Measurements from ENCODE around the gene TMEM203. TPM values are rescaled to one million over a fixed set of nuclear protein-coding genes. Genes with fewer than 3 reads are reported as not detected.

The TMEM203 gene
- total and polyA plus RNA-seq, 4 donors, result 21.5 to 27.5 (median 25.8) TPM

DNA sequence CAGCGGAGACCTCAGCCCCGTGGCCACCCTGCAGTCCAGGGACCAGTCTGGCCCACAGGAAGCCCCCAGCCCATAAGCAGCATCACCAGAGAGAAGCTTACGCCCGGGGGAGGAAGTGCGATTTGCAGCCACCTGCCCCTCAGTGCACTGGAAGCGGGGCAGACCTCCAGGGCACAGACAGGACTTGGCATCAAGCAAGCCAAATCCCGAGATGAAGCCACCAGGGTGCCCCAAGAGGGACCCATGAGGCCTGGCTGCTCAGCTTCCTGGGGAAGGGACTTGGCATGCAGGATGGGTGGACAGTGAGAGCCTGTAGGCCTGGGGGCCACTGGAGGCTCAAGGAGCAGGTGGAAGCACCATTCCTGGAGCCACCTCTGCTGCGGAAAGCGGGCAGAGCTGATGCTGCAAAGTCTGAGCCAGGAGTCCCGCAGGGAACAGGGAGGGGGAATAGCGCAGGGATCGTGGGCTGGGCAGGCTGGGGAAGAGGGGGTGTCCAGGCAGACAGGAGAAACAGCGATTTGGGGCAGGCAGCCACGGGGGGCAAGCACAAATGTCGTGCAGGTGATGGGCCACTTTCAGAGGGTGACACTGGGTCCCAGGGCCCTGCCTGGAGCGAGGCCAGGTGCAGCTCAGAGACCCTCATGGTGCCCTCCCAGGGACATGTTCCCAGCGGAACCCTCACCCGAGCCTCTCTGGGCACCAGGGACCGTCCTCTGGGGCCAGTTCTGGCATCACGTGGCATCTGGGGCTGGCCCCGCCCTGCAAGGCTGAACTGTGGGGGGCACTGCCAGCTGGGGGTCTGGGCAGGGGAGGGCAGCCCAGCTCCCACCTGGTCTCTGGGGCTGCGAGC is 38.8 kb downstream of the TMEM203 start:
- Histone ChIP-seq H3K27ac (ENCODE audit: low read depth in 1 of 2, low read length in 2 of 2) (no peak overlapping the region), H3K27me3 (ENCODE audit: control insufficient read depth in 1 of 2, insufficient read depth in 2 of 2, low read length in 1 of 2) (peaks cover 0 to 2% of the 10 kb centered on the region in 2 donors), H3K4me1 (ENCODE audit: control insufficient read depth in 1 of 2, insufficient read depth in 2 of 2, low read length in 2 of 2) (no peaks in the 10 kb centered on the region), H3K4me3 (ENCODE audit: low read length in 2 of 2) (no peak overlapping the region), H3K9me3 (ENCODE audit: control insufficient read depth, low read length) (no peaks in the 10 kb centered on the region), H3K36me3 (ENCODE audit: control insufficient read depth in 1 of 2, insufficient read depth in 2 of 2, low read length in 1 of 2) (no peaks in the 10 kb centered on the region)
- intact Hi-C loops (cut with DNase I), result no loop called here
- no peak for DNase-seq
- no peak for ATAC-seq (ENCODE audit: low FRiP score)
- WGBS, 2 donors, result 63 to 74% methylated on average over 19 to 22 of the region's 22 CpGs

- intact Hi-C loops (cut with DNase I), result no loop called here
- ATAC-seq (ENCODE audit: low FRiP score), result no peak
- Histone ChIP-seq H3K9me3 (ENCODE audit: control insufficient read depth, low read length) (no peaks in the 10 kb centered on the region), H3K4me3 (ENCODE audit: low read length in 2 of 2) (no peak overlapping the region), H3K36me3 (ENCODE audit: control insufficient read depth in 1 of 2, insufficient read depth in 2 of 2, low read length in 1 of 2) (no peaks in the 10 kb centered on the region), H3K27ac (ENCODE audit: low read depth in 1 of 2, low read length in 2 of 2) (no peak overlapping the region), H3K4me1 (ENCODE audit: control insufficient read depth in 1 of 2, insufficient read depth in 2 of 2, low read length in 2 of 2) (no peaks in the 10 kb centered on the region), H3K27me3 (ENCODE audit: control insufficient read depth in 1 of 2, insufficient read depth in 2 of 2, low read length in 1 of 2) (peaks cover 0 to 2% of the 10 kb centered on the region in 2 donors)
- 77 to 80% methylated on average over 25 to 32 of the region's 32 CpGs for WGBS, 2 donors
- no peak for DNase-seq
Measured at GRCh38 chr9:137165250-137165836, 40.1 kb downstream of the TMEM203 start.

- 57 to 64% methylated on average over 34 of the region's 34 CpGs for WGBS, 2 donors
- no peak overlapping the region for H3K4me3 ChIP-seq (ENCODE audit: low read length in 2 of 2)
- DNase-seq (no peak), ATAC-seq (ENCODE audit: low FRiP score) (no peak)
- no peak overlapping the region for H3K27ac ChIP-seq (ENCODE audit: low read depth in 1 of 2, low read length in 2 of 2)
- intact Hi-C loops (cut with DNase I), result no loop called here
- no peaks in the 10 kb centered on the region for H3K4me1 ChIP-seq (ENCODE audit: control insufficient read depth in 1 of 2, insufficient read depth in 2 of 2, low read length in 2 of 2)
- H3K27me3 ChIP-seq (ENCODE audit: control insufficient read depth in 1 of 2, insufficient read depth in 2 of 2, low read length in 1 of 2), result peaks cover 0 to 2% of the 10 kb centered on the region in 2 donors
- no peaks in the 10 kb centered on the region for H3K36me3 ChIP-seq (ENCODE audit: control insufficient read depth in 1 of 2, insufficient read depth in 2 of 2, low read length in 1 of 2)
- no peaks in the 10 kb centered on the region for H3K9me3 ChIP-seq (ENCODE audit: control insufficient read depth, low read length)
Measured at GRCh38 chr9:137164370-137165249, 40.8 kb downstream of the TMEM203 start.

GRCh38 chr9:137163805-137164204 is 41.6 kb downstream of the TMEM203 start:
- 81 to 82% methylated on average over 22 of the region's 22 CpGs for WGBS, 2 donors
- H3K27me3 ChIP-seq (ENCODE audit: control insufficient read depth in 1 of 2, insufficient read depth in 2 of 2, low read length in 1 of 2), result peaks cover 0 to 2% of the 10 kb centered on the region in 2 donors

DNA sequence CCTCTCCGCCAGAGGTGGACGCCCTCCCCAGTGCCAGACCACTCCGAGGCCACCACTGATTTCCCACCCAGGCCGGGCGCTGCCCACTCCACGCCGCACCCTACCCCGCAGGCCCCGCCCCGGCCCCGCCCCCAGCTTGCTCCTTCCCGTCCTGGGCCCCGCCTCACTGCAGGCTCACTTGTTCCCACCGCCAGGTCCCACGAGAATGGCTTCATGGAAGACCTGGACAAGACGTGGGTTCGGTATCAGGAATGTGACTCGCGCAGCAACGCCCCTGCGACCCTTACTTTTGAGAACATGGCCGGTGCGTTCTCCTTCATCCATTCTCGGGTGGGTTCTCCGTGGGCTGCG is 42.1 kb downstream of the TMEM203 start:
- peaks cover 0 to 2% of the 10 kb centered on the region in 2 donors for H3K27me3 ChIP-seq (ENCODE audit: control insufficient read depth in 1 of 2, insufficient read depth in 2 of 2, low read length in 1 of 2)
- no peaks in the 10 kb centered on the region for H3K36me3 ChIP-seq (ENCODE audit: control insufficient read depth in 1 of 2, insufficient read depth in 2 of 2, low read length in 1 of 2)
- intact Hi-C loops (cut with DNase I), result no loop called here
- H3K4me3 ChIP-seq (ENCODE audit: low read length in 2 of 2), result no peak overlapping the region
- H3K27ac ChIP-seq (ENCODE audit: low read depth in 1 of 2, low read length in 2 of 2), result no peak overlapping the region
- no peaks in the 10 kb centered on the region for H3K4me1 ChIP-seq (ENCODE audit: control insufficient read depth in 1 of 2, insufficient read depth in 2 of 2, low read length in 2 of 2)
- ATAC-seq (ENCODE audit: low FRiP score), result no peak
- no peak for DNase-seq
- WGBS, 2 donors, result 27 to 29% methylated on average over 24 to 26 of the region's 26 CpGs
- no peaks in the 10 kb centered on the region for H3K9me3 ChIP-seq (ENCODE audit: control insufficient read depth, low read length)

More at GRCh38 chr9:137163805-137164204, 41.6 kb downstream of the TMEM203 start:
- H3K36me3 ChIP-seq (ENCODE audit: control insufficient read depth in 1 of 2, insufficient read depth in 2 of 2, low read length in 1 of 2), result no peaks in the 10 kb centered on the region
- no peaks in the 10 kb centered on the region for H3K9me3 ChIP-seq (ENCODE audit: control insufficient read depth, low read length)
- intact Hi-C loops (cut with DNase I), result no loop called here
- ATAC-seq (ENCODE audit: low FRiP score), result no peak
- no peak overlapping the region for H3K4me3 ChIP-seq (ENCODE audit: low read length in 2 of 2)
- DNase-seq, result no peak
- H3K27ac ChIP-seq (ENCODE audit: low read depth in 1 of 2, low read length in 2 of 2), result no peak overlapping the region
- no peaks in the 10 kb centered on the region for H3K4me1 ChIP-seq (ENCODE audit: control insufficient read depth in 1 of 2, insufficient read depth in 2 of 2, low read length in 2 of 2)

DNA sequence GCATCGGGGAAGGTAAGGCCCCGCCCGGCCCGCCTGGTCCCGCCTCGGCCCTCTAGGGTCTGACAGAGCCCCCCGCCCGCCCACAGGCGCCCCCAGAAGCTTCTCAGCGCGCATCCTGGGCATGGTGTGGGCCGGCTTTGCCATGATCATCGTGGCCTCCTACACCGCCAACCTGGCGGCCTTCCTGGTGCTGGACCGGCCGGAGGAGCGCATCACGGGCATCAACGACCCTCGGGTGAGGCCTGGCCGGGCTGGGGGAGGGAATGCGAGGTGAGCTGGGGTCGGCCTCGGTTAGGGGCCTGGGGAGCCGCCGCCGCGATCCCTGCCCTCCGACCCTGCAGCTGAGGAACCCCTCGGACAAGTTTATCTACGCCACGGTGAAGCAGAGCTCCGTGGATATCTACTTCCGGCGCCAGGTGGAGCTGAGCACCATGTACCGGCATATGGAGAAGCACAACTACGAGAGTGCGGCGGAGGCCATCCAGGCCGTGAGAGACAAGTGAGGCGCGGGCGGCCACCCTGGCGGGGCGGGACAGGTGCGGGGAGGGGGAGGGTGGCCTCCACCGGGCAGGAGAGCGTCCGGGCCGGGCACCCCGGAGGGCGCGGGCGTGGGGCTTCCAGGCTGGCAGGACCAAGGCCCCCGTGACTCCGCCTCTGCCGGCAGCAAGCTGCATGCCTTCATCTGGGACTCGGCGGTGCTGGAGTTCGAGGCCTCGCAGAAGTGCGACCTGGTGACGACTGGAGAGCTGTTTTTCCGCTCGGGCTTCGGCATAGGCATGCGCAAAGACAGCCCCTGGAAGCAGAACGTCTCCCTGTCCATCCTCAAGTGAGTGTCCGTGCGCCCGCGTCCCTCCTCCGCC is 42.7 kb downstream of the TMEM203 start:
- H3K27ac ChIP-seq (ENCODE audit: low read depth in 1 of 2, low read length in 2 of 2), result no peak overlapping the region
- no peaks in the 10 kb centered on the region for H3K4me1 ChIP-seq (ENCODE audit: control insufficient read depth in 1 of 2, insufficient read depth in 2 of 2, low read length in 2 of 2)
- H3K9me3 ChIP-seq (ENCODE audit: control insufficient read depth, low read length), result no peaks in the 10 kb centered on the region
- intact Hi-C loops (cut with DNase I), result no loop called here
- DNase-seq (no peak), ATAC-seq (ENCODE audit: low FRiP score) (no peak)
- 2 to 6% methylated on average over 61 to 74 of the region's 74 CpGs for WGBS, 2 donors
- no peak overlapping the region for H3K4me3 ChIP-seq (ENCODE audit: low read length in 2 of 2)
- no peaks in the 10 kb centered on the region for H3K36me3 ChIP-seq (ENCODE audit: control insufficient read depth in 1 of 2, insufficient read depth in 2 of 2, low read length in 1 of 2)
- H3K27me3 ChIP-seq (ENCODE audit: control insufficient read depth in 1 of 2, insufficient read depth in 2 of 2, low read length in 1 of 2), result peaks cover 0 to 2% of the 10 kb centered on the region in 2 donors

DNA sequence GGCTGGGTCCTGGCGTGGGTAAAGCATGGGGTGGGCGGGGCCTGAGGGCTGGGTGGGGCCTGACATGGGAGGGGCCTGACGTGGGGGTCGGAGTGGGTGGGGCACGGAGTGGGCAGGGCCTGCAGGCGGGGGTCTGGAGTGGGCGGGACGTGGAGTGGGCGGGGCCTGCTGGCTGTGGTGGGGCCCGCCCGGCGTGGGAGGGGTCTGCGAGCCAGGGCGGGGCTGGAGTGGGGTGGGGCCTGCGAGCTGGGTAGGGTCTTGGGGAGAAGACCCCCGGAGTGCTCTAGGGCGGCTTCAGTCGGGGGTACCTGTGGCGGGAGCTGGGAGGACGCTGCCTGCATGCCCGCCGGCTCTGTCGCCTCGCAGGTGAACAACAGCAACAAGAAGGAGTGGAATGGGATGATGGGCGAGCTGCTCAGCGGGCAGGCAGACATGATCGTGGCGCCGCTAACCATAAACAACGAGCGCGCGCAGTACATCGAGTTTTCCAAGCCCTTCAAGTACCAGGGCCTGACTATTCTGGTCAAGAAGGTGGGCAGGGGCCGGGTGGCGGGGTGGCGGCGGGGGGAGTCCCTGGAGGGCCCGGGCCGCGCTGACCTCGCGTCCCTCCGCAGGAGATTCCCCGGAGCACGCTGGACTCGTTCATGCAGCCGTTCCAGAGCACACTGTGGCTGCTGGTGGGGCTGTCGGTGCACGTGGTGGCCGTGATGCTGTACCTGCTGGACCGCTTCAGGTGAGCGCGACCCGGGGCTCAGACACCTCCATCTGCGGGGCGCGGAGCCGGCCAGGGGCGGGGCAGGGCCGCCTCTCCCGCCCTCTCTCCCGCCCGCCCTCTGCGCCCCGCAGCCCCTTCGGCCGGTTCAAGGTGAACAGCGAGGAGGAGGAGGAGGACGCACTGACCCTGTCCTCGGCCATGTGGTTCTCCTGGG is 43.6 kb downstream of the TMEM203 start:
- Histone ChIP-seq H3K27me3 (ENCODE audit: control insufficient read depth in 1 of 2, insufficient read depth in 2 of 2, low read length in 1 of 2) (peaks cover 0 to 1% of the 10 kb centered on the region in 2 donors), H3K4me3 (ENCODE audit: low read length in 2 of 2) (no peak overlapping the region), H3K9me3 (ENCODE audit: control insufficient read depth, low read length) (no peaks in the 10 kb centered on the region), H3K27ac (ENCODE audit: low read depth in 1 of 2, low read length in 2 of 2) (no peak overlapping the region), H3K36me3 (ENCODE audit: control insufficient read depth in 1 of 2, insufficient read depth in 2 of 2, low read length in 1 of 2) (no peaks in the 10 kb centered on the region), H3K4me1 (ENCODE audit: control insufficient read depth in 1 of 2, insufficient read depth in 2 of 2, low read length in 2 of 2) (no peaks in the 10 kb centered on the region)
- 1 to 4% methylated on average over 48 to 69 of the region's 71 CpGs for WGBS, 2 donors
- DNase-seq (no peak), ATAC-seq (ENCODE audit: low FRiP score) (no peak)
- intact Hi-C loops (cut with DNase I), result no loop called here
